ENCODE data around the gene SUSD4.

The SUSD4 gene

DNA sequence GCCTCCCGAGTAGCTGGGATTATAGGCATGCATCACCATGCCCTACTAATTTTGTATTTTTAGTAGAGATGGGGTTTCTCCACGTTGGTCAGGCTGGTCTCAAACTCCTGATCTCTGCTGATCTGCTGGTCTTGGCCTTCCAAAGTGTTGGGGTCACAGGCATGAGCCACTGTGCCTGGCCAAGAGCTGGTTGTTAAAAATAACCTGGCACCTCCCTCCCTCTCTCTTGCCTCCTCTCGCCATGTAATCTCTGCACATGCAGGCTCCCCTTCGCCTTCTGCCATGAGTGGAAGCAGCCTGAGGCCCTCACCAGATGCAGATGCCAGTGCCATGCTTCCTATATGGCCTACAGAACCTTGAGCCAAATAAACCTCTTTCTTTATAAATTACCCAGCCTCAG lies 146.2 kb downstream of the SUSD4 start:
- H3K4me3 ChIP-seq (ENCODE audit: low read depth, low read length, poor library complexity, severe bottlenecking) = no peak overlapping the region
- TF ChIP-seq, protein P1, sequence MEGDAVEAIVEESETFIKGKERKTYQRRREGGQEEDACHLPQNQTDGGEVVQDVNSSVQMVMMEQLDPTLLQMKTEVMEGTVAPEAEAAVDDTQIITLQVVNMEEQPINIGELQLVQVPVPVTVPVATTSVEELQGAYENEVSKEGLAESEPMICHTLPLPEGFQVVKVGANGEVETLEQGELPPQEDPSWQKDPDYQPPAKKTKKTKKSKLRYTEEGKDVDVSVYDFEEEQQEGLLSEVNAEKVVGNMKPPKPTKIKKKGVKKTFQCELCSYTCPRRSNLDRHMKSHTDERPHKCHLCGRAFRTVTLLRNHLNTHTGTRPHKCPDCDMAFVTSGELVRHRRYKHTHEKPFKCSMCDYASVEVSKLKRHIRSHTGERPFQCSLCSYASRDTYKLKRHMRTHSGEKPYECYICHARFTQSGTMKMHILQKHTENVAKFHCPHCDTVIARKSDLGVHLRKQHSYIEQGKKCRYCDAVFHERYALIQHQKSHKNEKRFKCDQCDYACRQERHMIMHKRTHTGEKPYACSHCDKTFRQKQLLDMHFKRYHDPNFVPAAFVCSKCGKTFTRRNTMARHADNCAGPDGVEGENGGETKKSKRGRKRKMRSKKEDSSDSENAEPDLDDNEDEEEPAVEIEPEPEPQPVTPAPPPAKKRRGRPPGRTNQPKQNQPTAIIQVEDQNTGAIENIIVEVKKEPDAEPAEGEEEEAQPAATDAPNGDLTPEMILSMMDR (IDR thresholded peaks at IDR 0.05; ENCODE audit: low read length) = no peak
- no peak for TF ChIP-seq EZH2 (IDR thresholded peaks at IDR 0.05; ENCODE audit: borderline replicate concordance, low read length)
- no peak overlapping the region for H3K9ac ChIP-seq (ENCODE audit: low read length)
- H3K9me3 ChIP-seq (ENCODE audit: low read length) = no peaks in the 10 kb centered on the region
- H4K20me1 ChIP-seq (ENCODE audit: insufficient read depth, low read length) = no peaks in the 10 kb centered on the region
- H3K9me2 ChIP-seq (ENCODE audit: low read depth, low read length) = no peaks in the 10 kb centered on the region
- no peaks in the 10 kb centered on the region for H3K4me1 ChIP-seq (ENCODE audit: insufficient read depth, low read length, severe bottlenecking)
- no peak overlapping the region for H3K4me2 ChIP-seq (ENCODE audit: low read length)
- no peaks in the 10 kb centered on the region for H3K27me3 ChIP-seq (ENCODE audit: insufficient read depth, low read length)
- H3K36me3 ChIP-seq (ENCODE audit: insufficient read depth, low read length) = no peaks in the 10 kb centered on the region
- H3K79me2 ChIP-seq (ENCODE audit: insufficient read depth, low read length) = no peaks in the 10 kb centered on the region
- no peak overlapping the region for H3K27ac ChIP-seq (ENCODE audit: low read depth, low read length, poor library complexity, severe bottlenecking)
- H2AFZ ChIP-seq (ENCODE audit: low read length) = no peak overlapping the region
- no peaks in the 10 kb centered on the region for H3F3A ChIP-seq (ENCODE audit: insufficient read depth, low read length)

DNA sequence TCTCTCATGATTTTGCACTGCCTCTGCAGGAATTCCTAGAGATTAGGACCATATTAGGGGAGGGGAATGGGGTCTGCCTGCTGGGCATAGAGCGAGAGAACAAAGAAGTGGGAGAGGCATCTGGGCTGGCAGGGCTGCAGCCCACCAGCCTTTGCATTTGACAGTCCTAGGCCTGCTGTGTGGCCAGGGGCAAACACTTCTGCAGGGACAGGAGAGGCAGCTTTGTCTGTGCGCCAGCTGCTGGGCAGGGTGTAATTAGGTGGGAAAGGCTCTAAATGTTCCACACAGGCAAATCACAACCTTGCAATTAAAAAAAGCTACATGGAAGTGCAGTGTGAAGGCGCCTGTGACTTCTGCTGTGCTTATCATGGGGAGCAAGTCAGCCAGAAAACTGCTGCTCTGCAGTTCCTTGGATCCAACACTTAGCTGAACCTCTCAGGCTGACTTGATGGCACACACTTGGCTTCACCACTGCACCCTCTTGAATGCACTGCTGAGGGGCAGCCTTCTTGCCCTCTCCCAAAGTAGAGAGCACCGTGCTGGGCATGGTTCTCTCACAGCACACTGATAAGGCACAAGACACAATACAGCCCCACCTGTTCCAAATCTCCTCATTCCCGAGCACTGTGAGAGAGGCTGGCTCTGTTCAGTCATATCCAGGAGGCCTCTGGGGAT lies 147.3 kb downstream of the SUSD4 start:
- no peaks in the 10 kb centered on the region for H3F3A ChIP-seq (ENCODE audit: insufficient read depth, low read length)
- H3K79me2 ChIP-seq (ENCODE audit: insufficient read depth, low read length) = no peaks in the 10 kb centered on the region
- H3K36me3 ChIP-seq (ENCODE audit: insufficient read depth, low read length) = no peaks in the 10 kb centered on the region
- no peak overlapping the region for H3K9ac ChIP-seq (ENCODE audit: low read length)
- no peaks in the 10 kb centered on the region for H3K27me3 ChIP-seq (ENCODE audit: insufficient read depth, low read length)
- no peaks in the 10 kb centered on the region for H3K9me2 ChIP-seq (ENCODE audit: low read depth, low read length)
- H3K4me2 ChIP-seq (ENCODE audit: low read length) = no peak overlapping the region
- no peaks in the 10 kb centered on the region for H4K20me1 ChIP-seq (ENCODE audit: insufficient read depth, low read length)
- TF ChIP-seq, protein P1 (IDR thresholded peaks at IDR 0.05; ENCODE audit: low read length) = no peak
- TF ChIP-seq EZH2 (IDR thresholded peaks at IDR 0.05; ENCODE audit: borderline replicate concordance, low read length) = no peak
- no peaks in the 10 kb centered on the region for H3K9me3 ChIP-seq (ENCODE audit: low read length)
- no peak overlapping the region for H2AFZ ChIP-seq (ENCODE audit: low read length)
- no peaks in the 10 kb centered on the region for H3K4me1 ChIP-seq (ENCODE audit: insufficient read depth, low read length, severe bottlenecking)
- no peak overlapping the region for H3K4me3 ChIP-seq (ENCODE audit: low read depth, low read length, poor library complexity, severe bottlenecking)
- no peak overlapping the region for H3K27ac ChIP-seq (ENCODE audit: low read depth, low read length, poor library complexity, severe bottlenecking)

DNA sequence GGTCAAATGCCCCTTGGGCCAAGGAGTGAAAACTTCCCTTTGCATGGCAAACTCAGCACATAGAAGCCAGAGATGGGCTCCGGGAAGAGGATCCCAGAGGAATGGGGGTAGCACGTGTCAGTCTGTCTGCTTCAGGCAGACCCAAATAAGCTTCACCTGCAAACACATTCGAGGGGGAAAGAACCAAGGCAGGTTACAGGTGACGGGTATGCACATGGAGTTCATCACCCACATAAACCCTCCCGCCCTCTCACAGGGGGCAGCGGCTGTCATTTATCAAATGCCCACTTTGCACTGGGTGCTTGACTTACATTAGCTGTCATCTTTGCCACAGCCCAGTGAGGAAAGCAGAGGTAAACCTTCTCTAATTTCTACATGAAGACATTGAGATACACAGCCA lies 147.9 kb downstream of the SUSD4 start:
- Histone ChIP-seq H3K27me3 (ENCODE audit: insufficient read depth, low read length) (no peaks in the 10 kb centered on the region), H3K27ac (ENCODE audit: low read depth, low read length, poor library complexity, severe bottlenecking) (no peak overlapping the region), H4K20me1 (ENCODE audit: insufficient read depth, low read length) (no peaks in the 10 kb centered on the region), H3K9me2 (ENCODE audit: low read depth, low read length) (no peaks in the 10 kb centered on the region), H3K9ac (ENCODE audit: low read length) (no peak overlapping the region), H3K4me2 (ENCODE audit: low read length) (no peak overlapping the region), H3K4me3 (ENCODE audit: low read depth, low read length, poor library complexity, severe bottlenecking) (no peak overlapping the region), H3K36me3 (ENCODE audit: insufficient read depth, low read length) (no peaks in the 10 kb centered on the region), H3K4me1 (ENCODE audit: insufficient read depth, low read length, severe bottlenecking) (no peaks in the 10 kb centered on the region), H3K79me2 (ENCODE audit: insufficient read depth, low read length) (no peaks in the 10 kb centered on the region), H3K9me3 (ENCODE audit: low read length) (no peaks in the 10 kb centered on the region), H3F3A (ENCODE audit: insufficient read depth, low read length) (no peaks in the 10 kb centered on the region), H2AFZ (ENCODE audit: low read length) (no peak overlapping the region)
- TF ChIP-seq EZH2 (IDR thresholded peaks at IDR 0.05; ENCODE audit: borderline replicate concordance, low read length) = no peak
- TF ChIP-seq, protein P1 (IDR thresholded peaks at IDR 0.05; ENCODE audit: low read length) = no peak

Measured in OCI-LY1 (cell line).